Jurkat, Clone E6-1 (cell line): ENCODE measurements around the gene SETD1A.

Experiments
- DNase-seq: peaks from one replicate; pipeline ENCODE4 v3.0.0-alpha.2; 2011; ENCODE audit warnings: low read depth, low spot score
- H3K4me3 ChIP-seq: 2 replicates; pipeline ENCODE4 v1.5.1; 2011; ENCODE audit warnings: mild to moderate bottlenecking, low read length, control low read depth, moderate library complexity

The SETD1A gene

DNA sequence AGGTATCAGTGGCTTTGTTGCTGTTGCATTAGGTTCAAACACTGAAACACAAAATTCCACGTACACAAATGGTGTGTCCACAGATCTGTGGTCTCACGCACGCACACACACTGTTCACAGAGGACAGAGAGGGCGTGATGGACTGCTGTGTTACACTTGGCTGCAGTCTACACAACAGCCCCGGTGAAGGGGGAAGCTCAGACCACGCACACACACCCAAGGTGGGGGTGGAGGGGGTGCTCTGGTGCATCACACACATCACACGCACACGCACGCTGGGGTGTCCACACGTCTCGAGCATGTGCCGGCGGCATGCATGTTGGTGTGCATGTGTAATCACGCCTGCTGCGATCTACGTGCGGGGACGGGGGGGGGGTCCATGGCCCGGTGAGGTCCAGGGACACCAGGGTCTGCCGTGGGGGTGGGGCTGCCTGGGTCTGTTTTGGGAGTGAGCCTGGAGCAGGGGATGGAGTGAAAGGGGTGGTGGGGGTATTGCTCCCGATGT is 34.8 kb downstream of the SETD1A start:
- H3K4me3 ChIP-seq = no peak overlapping the region
- no peak for DNase-seq

DNA sequence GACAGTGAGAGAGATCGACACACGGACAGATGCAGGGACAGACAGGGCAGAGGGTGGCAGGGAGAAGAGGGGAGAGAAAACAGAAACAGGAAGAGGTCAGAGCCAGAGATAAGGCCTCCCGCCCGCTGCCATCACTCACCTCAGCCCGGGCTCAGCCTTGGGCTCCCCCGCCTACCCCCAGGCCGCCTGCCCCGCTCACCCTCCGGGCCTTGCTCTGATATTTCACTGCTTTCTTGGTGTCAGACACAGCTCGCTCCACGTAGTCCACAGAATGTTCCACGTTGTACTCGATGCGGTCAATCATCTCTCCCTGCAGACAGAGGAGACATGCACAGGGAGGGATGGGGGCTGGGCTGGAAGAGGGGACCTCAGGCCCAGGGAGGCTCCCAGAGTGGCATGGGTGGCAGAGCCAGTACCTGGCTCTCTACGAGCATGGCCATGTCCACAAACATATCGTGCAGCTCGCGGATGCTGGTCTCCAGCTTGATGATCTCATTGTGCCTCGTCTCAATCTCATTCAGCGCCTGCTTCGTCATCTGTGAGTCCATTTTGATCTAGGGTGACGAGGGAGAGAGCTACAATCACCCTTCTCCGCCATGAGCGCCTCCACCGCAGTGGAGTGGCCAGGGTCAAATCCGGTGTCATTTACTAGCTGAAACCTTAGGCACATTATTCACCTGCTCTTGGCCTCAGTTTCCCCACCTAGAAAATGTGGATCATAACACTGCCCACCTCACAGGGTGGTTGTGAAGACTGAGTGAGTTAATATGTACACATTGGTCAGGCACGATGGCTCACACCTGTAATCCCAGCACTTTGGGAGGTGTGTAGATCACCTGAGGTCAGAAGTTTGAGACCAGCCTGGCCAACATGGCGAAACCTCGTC is 35.6 kb downstream of the SETD1A start:
- no peak overlapping the region for H3K4me3 ChIP-seq
- no peak for DNase-seq

GRCh38 chr16:30995927-30996323 is 38.4 kb downstream of the SETD1A start:
- H3K4me3 ChIP-seq = no peak overlapping the region
- DNase-seq = no peak

DNA sequence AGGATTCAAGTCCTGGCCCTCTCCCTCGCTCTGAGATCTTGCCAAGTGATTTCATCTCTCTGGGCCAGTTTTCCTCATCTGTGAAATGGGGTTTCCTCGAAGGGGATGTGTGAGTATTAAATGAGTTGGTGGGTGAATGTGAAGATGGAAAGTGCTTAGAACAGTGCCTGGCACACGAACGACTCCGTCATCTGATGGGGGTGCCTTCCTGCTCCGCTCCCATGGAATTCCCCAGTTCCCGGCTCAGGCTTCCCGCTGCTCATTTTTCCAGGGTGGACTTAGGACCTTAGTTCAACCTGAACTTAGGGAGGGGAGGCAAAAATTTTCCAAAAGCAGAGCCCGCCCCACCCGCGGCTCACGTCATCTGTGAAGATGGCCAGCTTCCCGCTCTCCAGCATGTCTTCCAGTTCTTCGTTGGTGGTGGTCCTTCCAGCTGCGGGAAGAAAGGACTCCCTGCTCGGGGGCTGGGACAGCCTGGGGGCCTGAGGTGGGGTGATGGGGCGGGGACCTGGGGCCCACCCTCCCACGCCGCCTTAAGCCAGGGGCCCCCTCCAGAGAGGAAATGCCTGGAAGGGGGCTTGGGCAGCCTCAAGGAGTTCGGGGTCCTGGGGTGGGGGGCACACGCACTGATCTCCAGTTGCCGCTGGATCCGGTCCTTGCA is 38.9 kb downstream of the SETD1A start:
- DNase-seq = no peak
- no peak overlapping the region for H3K4me3 ChIP-seq

GRCh38 chr16:30996985-30997724 is 39.6 kb downstream of the SETD1A start:
- no peak for DNase-seq
- no peak overlapping the region for H3K4me3 ChIP-seq

- no peak overlapping the region for H3K4me3 ChIP-seq
- no peak for DNase-seq
These were observed 40.5 kb downstream of the SETD1A start for GRCh38 chr16:30997725-30998711.

DNA sequence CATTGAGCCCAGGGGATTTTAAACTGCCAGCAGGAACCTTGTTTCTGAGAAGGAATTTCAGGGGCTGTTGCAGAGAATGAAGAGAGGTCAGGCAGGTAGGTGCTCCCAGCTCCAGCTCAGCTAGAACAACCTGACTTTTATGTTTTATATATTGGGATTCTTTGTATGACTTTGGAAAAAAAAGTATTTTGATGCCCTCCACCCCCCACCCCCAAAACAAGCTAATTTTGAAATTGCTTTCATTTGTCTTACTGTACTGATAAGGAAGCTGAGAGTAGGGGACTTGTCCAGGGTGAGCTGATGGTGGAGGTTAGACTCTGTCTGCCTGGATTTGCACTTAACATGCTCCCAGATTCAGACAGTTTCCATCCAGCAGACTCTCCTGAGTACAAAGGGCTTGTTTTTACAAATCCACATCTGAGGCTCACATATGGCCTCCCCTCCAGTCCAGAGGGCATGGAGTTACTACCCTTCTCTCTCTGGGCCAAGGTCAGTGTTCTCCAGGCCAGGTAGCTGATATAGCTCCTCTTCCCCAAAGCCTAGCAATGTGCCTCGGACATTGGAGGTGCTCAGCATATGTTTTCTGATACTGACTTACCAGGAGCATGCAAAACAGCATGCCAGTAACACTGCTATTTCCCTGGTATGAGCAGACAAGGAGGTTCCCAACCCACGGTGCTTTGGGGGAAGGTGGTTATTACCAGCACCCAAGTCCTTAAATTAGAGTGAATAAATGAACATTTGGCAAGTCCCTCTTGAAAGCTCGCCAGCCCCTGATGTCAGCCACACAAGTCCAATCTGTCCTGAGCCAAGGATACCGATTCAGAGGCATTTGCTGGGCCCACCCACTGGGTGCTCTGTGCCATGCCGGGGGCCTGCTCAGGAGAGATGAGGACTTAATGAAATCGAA is 41.6 kb downstream of the SETD1A start:
- DNase-seq = no peak
- H3K4me3 ChIP-seq = no peak overlapping the region

DNA sequence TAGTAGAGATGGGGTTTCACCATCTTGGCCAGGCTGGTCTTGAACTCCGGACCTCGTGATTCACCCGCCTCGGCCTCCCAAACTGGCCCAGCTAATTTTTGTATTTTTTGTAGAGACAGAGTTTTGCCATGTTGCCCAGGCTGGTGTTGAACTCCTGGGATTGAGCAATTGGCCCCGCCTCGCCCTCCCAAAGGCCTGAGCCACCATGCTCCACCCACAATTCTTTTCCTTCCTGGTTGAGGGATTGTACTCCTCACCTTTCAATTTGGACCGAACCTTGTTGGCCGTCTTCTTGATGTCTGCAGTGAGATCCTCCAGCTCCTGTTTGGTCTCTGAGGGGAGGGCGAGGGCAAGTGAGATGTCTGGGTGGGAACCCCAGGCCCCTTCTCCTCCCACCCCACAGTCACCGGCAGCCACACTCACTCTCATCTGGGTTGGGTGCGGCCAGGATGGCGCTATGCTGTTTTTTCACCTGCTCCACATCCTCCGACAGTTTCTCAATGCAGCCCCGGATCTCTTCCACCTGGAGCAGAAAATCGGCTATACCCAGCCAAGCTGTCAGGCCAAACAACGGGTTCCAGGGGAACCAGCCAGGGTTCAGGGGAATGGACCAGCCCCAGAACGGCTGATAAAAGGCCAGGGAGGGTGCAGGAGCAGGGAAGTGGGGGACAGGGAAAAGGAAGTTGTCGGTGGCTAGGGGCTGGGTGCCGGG is 43.3 kb downstream of the SETD1A start:
- DNase-seq = no peak
- no peak overlapping the region for H3K4me3 ChIP-seq

- no peak overlapping the region for H3K4me3 ChIP-seq
- DNase-seq = no peak
These were observed 44.1 kb downstream of the SETD1A start for GRCh38 chr16:31001507-31002249.

DNA sequence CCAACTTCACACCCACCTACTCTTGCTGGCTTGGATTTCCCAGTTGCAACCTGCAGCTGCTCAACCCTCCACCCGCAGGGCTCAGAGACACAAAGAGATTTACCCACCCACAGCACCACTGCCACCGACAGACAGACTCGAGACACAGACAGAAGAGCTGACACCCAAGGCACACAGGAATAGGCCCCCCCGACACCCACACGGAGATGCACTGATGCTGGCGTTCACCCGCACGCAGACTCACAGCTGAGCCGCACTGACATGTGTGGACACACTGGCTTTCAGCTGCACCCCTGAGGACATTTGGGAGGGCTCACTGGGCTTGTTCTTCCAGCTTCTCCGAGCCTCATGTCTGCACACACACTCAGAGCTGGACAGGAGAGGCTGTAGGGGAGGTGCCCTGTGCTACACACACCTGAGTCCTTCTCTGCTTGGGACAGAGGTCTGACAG is 44.7 kb downstream of the SETD1A start:
- H3K4me3 ChIP-seq = no peak overlapping the region

DNA sequence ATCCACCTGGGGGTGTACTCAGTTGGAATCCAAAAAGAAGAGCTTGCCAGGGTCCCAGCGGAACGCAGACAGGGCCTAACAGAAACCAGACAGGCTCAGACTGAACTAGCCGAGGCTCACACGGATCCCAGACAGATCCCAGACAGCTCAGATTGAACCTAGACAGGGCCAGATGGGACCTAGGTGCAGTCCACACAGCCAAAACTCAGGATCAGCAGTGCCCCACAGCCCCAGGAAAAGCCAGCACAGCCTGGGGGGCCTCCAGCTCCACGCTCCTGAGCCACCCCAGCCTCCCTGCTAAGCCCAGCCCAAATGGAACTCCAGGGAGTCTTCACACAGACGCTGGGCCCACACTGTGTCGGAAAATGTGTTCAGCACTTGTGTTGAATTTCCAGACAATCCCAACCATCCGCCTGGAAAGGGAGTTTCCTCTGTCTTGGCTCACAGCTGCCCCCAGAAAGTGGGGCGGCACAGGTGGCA is 45.3 kb downstream of the SETD1A start:
- no peak for DNase-seq
- no peak overlapping the region for H3K4me3 ChIP-seq

More for the DNA sequence above, 44.7 kb downstream of the SETD1A start:
- DNase-seq = no peak

GRCh38 chr16:31003744-31004143 is 46.2 kb downstream of the SETD1A start:
- H3K4me3 ChIP-seq = no peak overlapping the region
- no peak for DNase-seq

GRCh38 chr16:31004658-31005057 is 47.1 kb downstream of the SETD1A start:
- H3K4me3 ChIP-seq = no peak overlapping the region
- DNase-seq = no peak

- H3K4me3 ChIP-seq = no peak overlapping the region
These were observed 48.0 kb downstream of the SETD1A start for GRCh38 chr16:31005350-31006085.

DNA sequence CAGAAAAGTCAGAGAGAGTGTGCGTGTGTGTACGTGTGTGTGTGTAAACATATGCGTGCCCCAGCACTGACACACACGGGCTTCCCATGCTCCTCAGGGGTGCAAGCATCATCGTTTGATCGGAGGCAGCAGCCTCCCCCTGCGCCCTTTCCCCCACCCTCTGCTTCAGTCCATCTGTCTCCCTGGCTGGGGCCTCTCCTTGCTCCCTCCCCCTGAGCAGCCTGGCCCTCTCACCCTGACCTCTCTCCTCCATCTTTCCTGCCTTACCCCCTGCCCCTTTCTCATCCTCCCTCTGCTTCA is 48.5 kb downstream of the SETD1A start:
- no peak for DNase-seq
- H3K4me3 ChIP-seq = no peak overlapping the region

More at GRCh38 chr16:31005350-31006085, 48.0 kb downstream of the SETD1A start:
- no peak for DNase-seq

- H3K4me3 ChIP-seq = no peak overlapping the region
- no peak for DNase-seq
These were observed 49.0 kb downstream of the SETD1A start for GRCh38 chr16:31006589-31006988.
